Right kidney (tissue), 1 donor: ENCODE data around the gene CD200R1.

Experiments
- DNase-seq: peaks from one replicate; pipeline ENCODE4 v3.0.0-alpha.2; 2016

Gene CD200R1

DNA sequence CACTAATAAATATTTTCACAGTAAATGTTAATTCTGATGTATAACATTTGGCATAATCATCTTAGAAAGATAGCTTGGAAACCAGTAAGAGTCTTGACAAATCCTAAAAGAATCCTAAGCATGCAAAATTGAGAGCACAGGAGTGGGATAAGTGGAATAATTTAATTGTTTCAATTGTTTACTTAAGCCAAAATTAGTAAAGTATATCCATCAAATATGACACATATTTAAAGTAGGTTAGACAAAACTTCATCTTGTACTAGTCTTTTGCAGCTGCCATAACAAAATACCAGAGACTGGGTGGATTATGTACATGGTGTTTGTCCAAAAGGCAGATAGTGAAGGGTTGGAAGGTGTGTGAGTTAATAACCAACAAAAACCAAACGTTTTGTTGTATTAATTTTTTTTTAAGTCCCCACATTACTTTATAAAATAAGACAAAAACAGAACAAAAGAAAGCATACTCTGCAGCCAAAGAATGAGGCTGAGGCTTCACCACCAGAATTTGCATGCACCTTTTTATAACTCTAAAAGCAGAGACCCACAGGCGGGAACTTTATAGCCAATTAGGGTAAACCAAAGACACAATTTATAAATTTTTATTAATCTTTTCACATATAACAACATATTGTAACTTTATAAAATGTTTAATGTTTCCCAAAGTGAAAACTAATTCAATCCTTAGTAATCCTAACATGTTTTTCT lies 86.4 kb downstream of the CD200R1 start:
- no peak for DNase-seq

GRCh38 chr3:112884678-112885290 lies 90.1 kb downstream of the CD200R1 start:
- no peak for DNase-seq

DNA sequence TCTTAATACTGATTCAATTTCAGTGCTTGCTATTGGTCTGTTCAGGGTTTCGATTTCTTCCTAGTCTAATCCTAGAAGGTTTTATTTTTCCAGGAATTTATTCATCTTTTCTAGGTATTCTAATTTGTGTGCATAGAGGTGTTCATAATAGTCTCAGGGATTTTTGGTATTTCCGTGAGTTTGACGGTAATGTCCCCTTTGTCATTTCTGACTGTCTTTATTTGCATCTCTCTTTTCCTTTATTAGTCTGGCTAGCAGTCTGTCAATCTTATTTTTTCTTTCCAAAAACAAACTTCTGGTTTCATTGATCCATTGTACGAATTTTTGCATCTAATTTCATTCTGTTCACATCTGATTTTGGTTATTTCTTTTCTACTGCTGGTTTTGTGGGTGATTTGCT lies 93.0 kb downstream of the CD200R1 start:
- DNase-seq, result no peak

DNA sequence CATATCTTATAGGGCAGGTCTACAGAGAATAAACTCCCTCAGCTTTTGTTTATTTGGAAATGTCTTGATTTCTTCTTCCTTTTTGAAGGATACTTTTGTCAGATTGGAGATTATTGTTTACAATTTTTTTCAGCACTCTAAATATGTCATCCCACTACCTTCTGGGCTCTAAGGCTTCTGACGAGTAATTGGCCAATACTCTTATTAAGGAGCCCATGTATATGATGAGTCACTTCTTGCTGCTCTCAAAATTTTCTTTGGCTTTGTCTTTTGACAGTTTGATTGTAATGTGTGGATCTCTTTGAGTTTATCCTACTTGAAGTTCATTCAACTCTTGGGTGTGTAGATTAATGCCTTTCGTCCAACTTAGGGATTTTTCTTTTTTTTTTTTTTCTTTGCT lies 99.3 kb downstream of the CD200R1 start:
- no peak for DNase-seq

DNA sequence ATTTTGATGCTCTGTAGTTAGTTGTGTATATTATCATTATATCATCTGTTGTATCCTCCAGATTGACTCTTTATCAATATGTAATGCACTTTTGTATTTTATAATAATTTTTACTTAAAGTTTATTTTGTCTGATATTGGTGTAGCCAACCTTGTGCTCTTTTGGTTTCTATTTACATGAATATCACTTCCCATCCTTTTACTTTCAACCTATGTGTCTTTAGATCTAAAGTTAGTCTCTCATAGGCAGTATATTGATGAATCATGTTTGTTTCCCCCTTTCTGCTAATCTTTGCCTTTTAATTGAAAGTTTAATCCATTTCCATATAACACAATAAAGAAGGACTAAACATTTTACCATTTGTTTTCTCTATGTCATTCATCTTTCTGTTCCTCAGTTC lies 100.2 kb downstream of the CD200R1 start:
- no peak for DNase-seq

DNA sequence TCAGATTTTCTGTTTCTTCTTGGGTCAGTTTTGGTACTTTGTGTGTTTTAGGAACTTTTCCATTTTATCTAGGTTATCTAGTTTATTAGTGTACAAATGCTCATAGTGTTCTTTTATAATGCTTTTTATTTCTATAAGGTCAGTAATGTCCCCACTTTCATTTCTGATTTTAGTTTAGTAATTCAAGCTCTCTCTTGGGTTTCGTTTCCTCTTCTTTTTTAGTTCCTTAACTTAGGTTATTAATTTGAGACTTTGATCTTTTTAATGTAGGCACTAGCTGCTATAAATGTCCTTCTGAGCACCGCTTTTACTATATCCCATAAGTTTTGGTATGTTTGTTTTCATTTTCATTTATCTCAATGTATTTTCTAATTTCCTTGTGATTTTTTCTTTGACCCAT lies 101.3 kb downstream of the CD200R1 start:
- no peak for DNase-seq

- DNase-seq, result no peak
These were observed 103.2 kb downstream of the CD200R1 start for GRCh38 chr3:112871735-112872134.
